GM19463 (cell line): ENCODE measurements around the gene CAPN15.

Experiments
- ATAC-seq: cut with Tn5 transposase; IDR thresholded peaks from one replicate; pipeline ENCODE4 v1.9.1; 2021; ENCODE audit warnings: mild to moderate bottlenecking, moderate library complexity; ENCODE audit not compliant: unreplicated experiment

The CAPN15 gene

GRCh38 chr16:524274-525040, 3.1 kb upstream of the CAPN15 start:
- ATAC-seq = no peak

- ATAC-seq = no peak
Measured at GRCh38 chr16:525123-525519, 2.4 kb upstream of the CAPN15 start.

GRCh38 chr16:525520-526180, 1.9 kb upstream of the CAPN15 start:
- ATAC-seq = no peak

GRCh38 chr16:526181-527014, 1.1 kb upstream of the CAPN15 start:
- ATAC-seq = no peak

- ATAC-seq = no peak
Measured at GRCh38 chr16:528111-529011, 849 bp downstream of the CAPN15 start.

DNA sequence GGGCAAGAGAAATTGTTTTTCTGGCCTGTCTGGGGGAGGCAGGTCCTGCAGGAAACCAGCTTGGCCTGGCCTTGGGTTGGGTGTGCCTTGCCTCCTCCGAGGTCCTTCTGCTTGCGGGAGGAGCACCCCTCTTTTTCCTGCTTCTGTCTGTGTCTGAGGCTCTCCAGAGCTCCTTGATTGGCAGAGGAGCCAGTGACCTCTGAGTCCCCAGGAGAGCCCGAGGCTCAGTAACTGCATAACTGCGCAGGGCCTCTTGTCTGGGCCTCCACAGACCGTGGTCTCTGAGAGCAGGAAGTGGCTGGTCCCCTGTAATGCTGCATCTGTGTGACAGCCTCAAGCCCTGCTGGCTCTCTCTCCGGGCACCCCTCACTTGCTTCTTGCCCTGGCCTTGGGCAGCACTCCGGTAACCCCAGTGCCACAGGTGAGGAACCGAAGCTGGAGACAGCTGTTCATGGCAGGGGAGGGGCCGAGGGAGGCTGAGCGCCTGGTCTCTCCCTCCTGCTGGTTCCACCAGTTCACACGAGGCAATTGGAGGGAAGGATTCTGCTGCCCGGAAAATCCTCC, 1.6 kb downstream of the CAPN15 start:
- no peak for ATAC-seq

GRCh38 chr16:530111-530817, 2.8 kb downstream of the CAPN15 start:
- ATAC-seq = no peak

DNA sequence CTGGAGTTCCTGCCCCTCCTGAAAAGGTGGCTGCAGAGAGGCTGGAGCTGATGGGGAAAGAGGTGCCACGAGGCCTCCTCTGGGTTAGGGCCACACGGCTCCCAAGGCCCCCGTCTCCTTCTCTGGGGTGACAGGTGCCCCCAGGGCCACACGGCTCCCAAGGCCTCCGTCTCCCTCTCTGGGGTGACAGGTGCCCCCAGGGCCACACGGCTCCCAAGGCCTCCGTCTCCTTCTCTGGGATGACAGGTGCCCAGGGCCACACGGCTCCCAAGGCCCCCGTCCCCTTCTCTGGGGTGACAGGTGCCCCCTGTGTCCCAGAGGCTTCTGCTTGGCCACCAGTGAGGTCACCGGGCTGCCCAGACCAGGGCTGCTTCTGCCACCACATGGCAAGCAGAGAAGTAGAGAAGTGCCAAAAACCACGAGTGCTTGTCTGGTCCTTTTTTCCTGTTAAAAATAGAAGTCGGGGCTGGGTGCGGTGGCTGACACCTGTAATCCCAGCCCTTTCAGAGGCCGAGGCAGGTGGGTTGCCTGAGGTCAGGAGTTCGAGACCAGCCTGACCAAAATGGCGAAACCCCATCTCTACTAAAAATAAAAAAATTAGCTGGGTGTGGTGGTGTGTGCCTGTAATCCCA, 4.1 kb downstream of the CAPN15 start:
- ATAC-seq = no peak

GRCh38 chr16:533391-534123, 6.0 kb downstream of the CAPN15 start:
- no peak for ATAC-seq

DNA sequence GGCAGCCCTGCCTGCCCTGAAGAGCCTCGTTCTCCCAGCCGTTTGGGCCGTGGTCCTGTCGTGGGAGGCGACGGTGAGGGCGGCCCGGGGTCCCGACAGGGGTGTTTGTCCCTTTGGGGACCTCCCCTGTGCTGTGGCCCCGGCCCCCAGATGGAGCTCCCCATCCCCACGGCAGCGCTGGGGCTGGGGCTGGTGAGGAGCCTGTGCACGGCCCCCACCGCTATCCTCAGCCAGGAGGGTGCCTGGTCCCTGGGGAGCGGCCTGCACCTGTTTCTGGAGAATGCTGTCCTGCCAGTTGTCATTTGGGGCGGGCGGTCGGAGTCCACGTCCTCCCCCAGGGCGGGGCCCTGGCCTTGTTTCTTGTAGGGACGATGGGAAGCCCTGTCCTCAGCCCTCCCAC, 6.6 kb downstream of the CAPN15 start:
- ATAC-seq = no peak

GRCh38 chr16:534856-535445, 7.4 kb downstream of the CAPN15 start:
- no peak for ATAC-seq

- ATAC-seq = no peak
Measured at GRCh38 chr16:535446-536405, 8.2 kb downstream of the CAPN15 start.

GRCh38 chr16:536746-537145, 9.2 kb downstream of the CAPN15 start:
- ATAC-seq = no peak

DNA sequence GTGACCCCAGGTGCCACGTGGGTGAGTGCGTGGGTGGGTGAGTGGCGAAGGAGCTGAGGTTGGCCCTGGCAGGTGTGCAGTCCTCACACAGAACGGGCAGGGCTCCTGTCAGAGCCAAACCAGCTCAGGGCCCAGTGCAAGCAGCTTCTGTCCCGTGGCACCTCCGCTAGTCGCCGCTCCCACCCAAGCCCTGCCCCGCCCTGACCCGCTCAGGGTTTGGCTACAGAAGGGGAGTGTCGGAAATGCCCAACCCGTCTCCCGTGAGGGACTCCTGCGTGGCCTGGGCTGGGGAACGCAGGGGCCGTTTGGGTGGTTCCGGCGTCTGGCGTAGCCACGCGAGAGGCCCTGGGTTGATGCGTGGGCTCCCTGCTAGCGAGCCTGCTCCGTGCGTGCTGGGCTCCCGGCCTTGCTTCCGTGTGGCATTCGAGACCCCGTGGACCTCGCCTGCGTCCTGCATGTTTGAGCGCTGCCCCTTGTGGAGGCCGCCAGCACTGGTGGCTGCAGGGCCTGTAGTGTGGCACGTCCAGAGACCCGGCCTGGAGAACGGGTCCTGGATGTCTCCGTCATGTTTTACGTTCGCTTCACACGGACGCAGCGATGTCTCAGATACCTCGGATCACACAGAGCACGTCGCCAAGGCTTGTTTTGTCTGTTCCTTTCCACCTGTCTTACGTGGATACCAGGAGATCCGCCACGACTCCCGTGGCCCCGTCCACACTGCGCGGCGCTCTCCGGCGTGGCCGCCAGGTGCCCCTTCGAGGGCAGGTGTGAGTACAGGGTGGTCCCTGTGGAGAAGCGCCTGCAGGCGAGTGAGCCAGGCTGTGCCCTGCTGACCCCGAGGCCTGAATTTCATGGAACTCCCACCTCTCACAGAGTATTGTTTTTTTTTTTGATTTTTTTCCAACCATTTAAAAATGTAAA, 10.2 kb downstream of the CAPN15 start:
- no peak for ATAC-seq

DNA sequence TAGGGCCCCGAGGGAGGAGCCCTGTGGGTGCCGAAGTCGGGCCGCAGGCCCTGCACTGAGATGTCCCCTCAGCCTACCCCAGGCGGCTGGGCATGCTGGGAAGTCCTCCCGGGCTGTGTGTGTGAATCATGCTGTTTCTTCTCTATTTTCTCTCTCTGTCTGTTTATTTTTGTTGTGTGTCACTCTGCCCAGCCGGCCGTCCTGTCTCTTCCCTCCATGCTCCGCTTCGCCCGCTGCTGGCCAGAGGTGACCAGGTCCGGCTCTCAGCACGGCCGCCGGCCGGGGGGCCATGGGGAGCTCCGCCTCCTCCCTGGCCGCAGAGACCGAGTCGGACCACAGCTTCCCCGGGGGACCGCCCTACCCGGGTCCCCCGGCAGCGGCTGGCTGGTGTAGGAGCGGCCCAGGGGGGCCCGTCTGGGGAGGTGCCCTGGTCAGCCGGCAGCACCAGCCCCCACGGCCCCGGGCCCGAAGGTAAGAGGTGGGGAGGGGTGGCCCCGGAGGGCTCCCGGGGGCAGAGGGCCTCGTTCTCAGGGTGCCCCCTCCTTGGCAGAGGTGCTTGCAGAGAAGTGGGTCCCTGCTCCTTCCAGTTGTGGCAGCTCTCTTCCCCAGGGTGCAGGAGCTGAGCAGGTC, 12.5 kb downstream of the CAPN15 start:
- ATAC-seq = no peak
